Measurements from ENCODE around the gene NEMP2.
A peak's percentile ranks its signal among the peaks of the same experiment; 100 is the strongest.

Gene NEMP2

GRCh38 chr2:190550137-190550536, 15.6 kb upstream of the NEMP2 start:
- no peaks in the 10 kb centered on the region for H3K9me3 ChIP-seq (ENCODE audit: control insufficient read depth, insufficient read depth, low read length)
- no peak overlapping the region for H3K4me3 ChIP-seq (ENCODE audit: low read depth, low read length)
- no peaks in the 10 kb centered on the region for H3K27me3 ChIP-seq (ENCODE audit: control insufficient read depth, insufficient read depth, low read length)
- peaks cover 3% of the 10 kb centered on the region for H3K4me1 ChIP-seq (ENCODE audit: control insufficient read depth, insufficient read depth, low read length)
- H3K36me3 ChIP-seq (ENCODE audit: control insufficient read depth, insufficient read depth, low read length): no peaks in the 10 kb centered on the region
- no peak overlapping the region for H3K9ac ChIP-seq (ENCODE audit: low read depth, low read length)

- H3K36me3 ChIP-seq (ENCODE audit: control insufficient read depth, insufficient read depth, low read length): no peaks in the 10 kb centered on the region
- no peaks in the 10 kb centered on the region for H3K4me1 ChIP-seq (ENCODE audit: control insufficient read depth, insufficient read depth, low read length)
- H3K9me3 ChIP-seq (ENCODE audit: control insufficient read depth, insufficient read depth, low read length): no peaks in the 10 kb centered on the region
- no peak overlapping the region for H3K9ac ChIP-seq (ENCODE audit: low read depth, low read length)
- H3K27me3 ChIP-seq (ENCODE audit: control insufficient read depth, insufficient read depth, low read length): no peaks in the 10 kb centered on the region
- H3K4me3 ChIP-seq (ENCODE audit: low read depth, low read length): no peak overlapping the region
Observed at GRCh38 chr2:190547886-190548285, 13.4 kb upstream of the NEMP2 start.

- Histone ChIP-seq H3K4me3 (ENCODE audit: low read depth, low read length) (no peak overlapping the region), H3K9ac (ENCODE audit: low read depth, low read length) (no peak overlapping the region), H3K9me3 (ENCODE audit: control insufficient read depth, insufficient read depth, low read length) (no peaks in the 10 kb centered on the region), H3K27me3 (ENCODE audit: control insufficient read depth, insufficient read depth, low read length) (no peaks in the 10 kb centered on the region), H3K4me1 (ENCODE audit: control insufficient read depth, insufficient read depth, low read length) (no peaks in the 10 kb centered on the region), H3K36me3 (ENCODE audit: control insufficient read depth, insufficient read depth, low read length) (no peaks in the 10 kb centered on the region)
Observed at GRCh38 chr2:190546734-190547133, 12.2 kb upstream of the NEMP2 start.

GRCh38 chr2:190545555-190546385, 11.2 kb upstream of the NEMP2 start:
- Histone ChIP-seq H3K4me3 (ENCODE audit: low read depth, low read length) (no peak overlapping the region), H3K27me3 (ENCODE audit: control insufficient read depth, insufficient read depth, low read length) (no peaks in the 10 kb centered on the region), H3K9me3 (ENCODE audit: control insufficient read depth, insufficient read depth, low read length) (no peaks in the 10 kb centered on the region), H3K9ac (ENCODE audit: low read depth, low read length) (no peak overlapping the region), H3K36me3 (ENCODE audit: control insufficient read depth, insufficient read depth, low read length) (no peaks in the 10 kb centered on the region), H3K4me1 (ENCODE audit: control insufficient read depth, insufficient read depth, low read length) (no peaks in the 10 kb centered on the region)

GRCh38 chr2:190545093-190545492, 10.6 kb upstream of the NEMP2 start:
- H3K9me3 ChIP-seq (ENCODE audit: control insufficient read depth, insufficient read depth, low read length): peaks cover 5% of the 10 kb centered on the region
- no peak overlapping the region for H3K4me3 ChIP-seq (ENCODE audit: low read depth, low read length)

GRCh38 chr2:190540048-190540447, 5.5 kb upstream of the NEMP2 start:
- Histone ChIP-seq H3K4me1 (ENCODE audit: control insufficient read depth, insufficient read depth, low read length) (peaks cover 8% of the 10 kb centered on the region), H3K36me3 (ENCODE audit: control insufficient read depth, insufficient read depth, low read length) (no peaks in the 10 kb centered on the region), H3K4me3 (ENCODE audit: low read depth, low read length) (no peak overlapping the region), H3K9me3 (ENCODE audit: control insufficient read depth, insufficient read depth, low read length) (peaks cover 10% of the 10 kb centered on the region), H3K9ac (ENCODE audit: low read depth, low read length) (no peak overlapping the region), H3K27me3 (ENCODE audit: control insufficient read depth, insufficient read depth, low read length) (no peaks in the 10 kb centered on the region)

More at GRCh38 chr2:190545093-190545492, 10.6 kb upstream of the NEMP2 start:
- Histone ChIP-seq H3K27me3 (ENCODE audit: control insufficient read depth, insufficient read depth, low read length) (no peaks in the 10 kb centered on the region), H3K9ac (ENCODE audit: low read depth, low read length) (no peak overlapping the region), H3K4me1 (ENCODE audit: control insufficient read depth, insufficient read depth, low read length) (no peaks in the 10 kb centered on the region), H3K36me3 (ENCODE audit: control insufficient read depth, insufficient read depth, low read length) (no peaks in the 10 kb centered on the region)

- Histone ChIP-seq H3K36me3 (ENCODE audit: control insufficient read depth, insufficient read depth, low read length) (no peaks in the 10 kb centered on the region), H3K4me3 (ENCODE audit: low read depth, low read length) (peak overlapping the region; percentile 2), H3K4me1 (ENCODE audit: control insufficient read depth, insufficient read depth, low read length) (peaks cover 12% of the 10 kb centered on the region), H3K27me3 (ENCODE audit: control insufficient read depth, insufficient read depth, low read length) (no peaks in the 10 kb centered on the region), H3K9ac (ENCODE audit: low read depth, low read length) (no peak overlapping the region), H3K9me3 (ENCODE audit: control insufficient read depth, insufficient read depth, low read length) (peaks cover 10% of the 10 kb centered on the region)
Observed at GRCh38 chr2:190538201-190538600, 3.7 kb upstream of the NEMP2 start.

- H3K9me3 ChIP-seq (ENCODE audit: control insufficient read depth, insufficient read depth, low read length): peaks cover 10% of the 10 kb centered on the region
- no peaks in the 10 kb centered on the region for H3K36me3 ChIP-seq (ENCODE audit: control insufficient read depth, insufficient read depth, low read length)
- no peak overlapping the region for H3K9ac ChIP-seq (ENCODE audit: low read depth, low read length)
- peak overlapping the region; percentile 2 for H3K4me3 ChIP-seq (ENCODE audit: low read depth, low read length)
- no peaks in the 10 kb centered on the region for H3K27me3 ChIP-seq (ENCODE audit: control insufficient read depth, insufficient read depth, low read length)
- H3K4me1 ChIP-seq (ENCODE audit: control insufficient read depth, insufficient read depth, low read length): peaks cover 12% of the 10 kb centered on the region
Observed at GRCh38 chr2:190537765-190538164, 3.2 kb upstream of the NEMP2 start.

- Histone ChIP-seq H3K9ac (ENCODE audit: low read depth, low read length) (no peak overlapping the region), H3K4me1 (ENCODE audit: control insufficient read depth, insufficient read depth, low read length) (peaks cover 12% of the 10 kb centered on the region), H3K36me3 (ENCODE audit: control insufficient read depth, insufficient read depth, low read length) (no peaks in the 10 kb centered on the region), H3K27me3 (ENCODE audit: control insufficient read depth, insufficient read depth, low read length) (no peaks in the 10 kb centered on the region), H3K9me3 (ENCODE audit: control insufficient read depth, insufficient read depth, low read length) (peaks cover 9% of the 10 kb centered on the region), H3K4me3 (ENCODE audit: low read depth, low read length) (peak overlapping the region; percentile 70)
Observed at GRCh38 chr2:190535586-190535985, 1.1 kb upstream of the NEMP2 start.

- Histone ChIP-seq H3K9ac (ENCODE audit: low read depth, low read length) (no peak overlapping the region), H3K4me3 (ENCODE audit: low read depth, low read length) (peak overlapping the region; percentile 70), H3K4me1 (ENCODE audit: control insufficient read depth, insufficient read depth, low read length) (peaks cover 12% of the 10 kb centered on the region), H3K27me3 (ENCODE audit: control insufficient read depth, insufficient read depth, low read length) (no peaks in the 10 kb centered on the region), H3K36me3 (ENCODE audit: control insufficient read depth, insufficient read depth, low read length) (no peaks in the 10 kb centered on the region), H3K9me3 (ENCODE audit: control insufficient read depth, insufficient read depth, low read length) (peaks cover 6% of the 10 kb centered on the region)
Observed at GRCh38 chr2:190535121-190535439, 558 bp upstream of the NEMP2 start.

GRCh38 chr2:190533968-190534309, 583 bp downstream of the NEMP2 start:
- no peaks in the 10 kb centered on the region for H3K36me3 ChIP-seq (ENCODE audit: control insufficient read depth, insufficient read depth, low read length)
- H3K27me3 ChIP-seq (ENCODE audit: control insufficient read depth, insufficient read depth, low read length): no peaks in the 10 kb centered on the region
- H3K4me1 ChIP-seq (ENCODE audit: control insufficient read depth, insufficient read depth, low read length): peaks cover 12% of the 10 kb centered on the region
- H3K9ac ChIP-seq (ENCODE audit: low read depth, low read length): peak overlapping the region; percentile 38
- peak overlapping the region; percentile 70 for H3K4me3 ChIP-seq (ENCODE audit: low read depth, low read length)
- peaks cover 1% of the 10 kb centered on the region for H3K9me3 ChIP-seq (ENCODE audit: control insufficient read depth, insufficient read depth, low read length)

GRCh38 chr2:190533175-190533967, 1.2 kb downstream of the NEMP2 start:
- H3K27me3 ChIP-seq (ENCODE audit: control insufficient read depth, insufficient read depth, low read length): no peaks in the 10 kb centered on the region
- H3K9ac ChIP-seq (ENCODE audit: low read depth, low read length): peak overlapping the region; percentile 38
- peaks cover 12% of the 10 kb centered on the region for H3K4me1 ChIP-seq (ENCODE audit: control insufficient read depth, insufficient read depth, low read length)
- no peaks in the 10 kb centered on the region for H3K36me3 ChIP-seq (ENCODE audit: control insufficient read depth, insufficient read depth, low read length)
- peak overlapping the region; percentile 70 for H3K4me3 ChIP-seq (ENCODE audit: low read depth, low read length)
- H3K9me3 ChIP-seq (ENCODE audit: control insufficient read depth, insufficient read depth, low read length): no peaks in the 10 kb centered on the region
